ENCODE results near the gene DHRS7C.
"Not testable (repeated sequence)": the region's sequence is repeated elsewhere in the genome, so short reads cannot be mapped to it uniquely, and the experiment has no call there.

Gene DHRS7C

GRCh38 chr17:9810100-9810949, 18.9 kb upstream of the DHRS7C start:
- DNase-seq (ENCODE audit: low read depth): no peak

GRCh38 chr17:9809409-9809808, 18.0 kb upstream of the DHRS7C start:
- DNase-seq (ENCODE audit: low read depth): no peak

- DNase-seq (ENCODE audit: low read depth): no peak
Measured at GRCh38 chr17:9806699-9807098, 15.3 kb upstream of the DHRS7C start.

- DNase-seq (ENCODE audit: low read depth): no peak
Measured at GRCh38 chr17:9805769-9806168, 14.4 kb upstream of the DHRS7C start.

GRCh38 chr17:9802697-9803096, 11.3 kb upstream of the DHRS7C start:
- DNase-seq (ENCODE audit: low read depth): no peak

- DNase-seq (ENCODE audit: low read depth): no peak
Measured at GRCh38 chr17:9802294-9802693, 10.9 kb upstream of the DHRS7C start.

GRCh38 chr17:9801505-9801904, 10.1 kb upstream of the DHRS7C start:
- DNase-seq (ENCODE audit: low read depth): no peak

GRCh38 chr17:9798724-9799123, 7.3 kb upstream of the DHRS7C start:
- DNase-seq (ENCODE audit: low read depth): no peak

GRCh38 chr17:9798008-9798407, 6.6 kb upstream of the DHRS7C start:
- no peak for DNase-seq (ENCODE audit: low read depth)

- no peak for DNase-seq (ENCODE audit: low read depth)
Measured at GRCh38 chr17:9792181-9792840, 919 bp upstream of the DHRS7C start.

GRCh38 chr17:9790316-9790715, 1.1 kb downstream of the DHRS7C start:
- no peak for DNase-seq (ENCODE audit: low read depth)

GRCh38 chr17:9788601-9789000, 2.8 kb downstream of the DHRS7C start:
- DNase-seq (ENCODE audit: low read depth): no peak

GRCh38 chr17:9784544-9784943, 6.8 kb downstream of the DHRS7C start:
- no peak for DNase-seq (ENCODE audit: low read depth)

- not testable (repeated sequence) for DNase-seq (ENCODE audit: low read depth)
Measured at GRCh38 chr17:9783465-9783864, 7.9 kb downstream of the DHRS7C start.

GRCh38 chr17:9783050-9783449, 8.3 kb downstream of the DHRS7C start:
- DNase-seq (ENCODE audit: low read depth): no peak

- no peak for DNase-seq (ENCODE audit: low read depth)
Measured at GRCh38 chr17:9780552-9780951, 10.8 kb downstream of the DHRS7C start.

- no peak for DNase-seq (ENCODE audit: low read depth)
Measured at GRCh38 chr17:9776911-9777310, 14.5 kb downstream of the DHRS7C start.

GRCh38 chr17:9772658-9773057, 18.7 kb downstream of the DHRS7C start:
- DNase-seq (ENCODE audit: low read depth): no peak

- DNase-seq (ENCODE audit: low read depth): no peak
Measured at GRCh38 chr17:9771465-9771864, 19.9 kb downstream of the DHRS7C start.

GRCh38 chr17:9769036-9769695, 22.2 kb downstream of the DHRS7C start:
- no peak for DNase-seq (ENCODE audit: low read depth)

GRCh38 chr17:9768381-9768934, 22.9 kb downstream of the DHRS7C start:
- DNase-seq (ENCODE audit: low read depth): no peak

GRCh38 chr17:9767432-9767991, 23.9 kb downstream of the DHRS7C start:
- no peak for DNase-seq (ENCODE audit: low read depth)

Measured in non-pigmented ciliary epithelial cell (primary cell).